DOHH2 (cell line): Measurements from ENCODE around the gene CNKSR2.

ENCODE experiments used
- EZH2phosphoT487 ChIP-seq: fragments of 200-600 bp; sonication (generic); IDR thresholded peaks from 2 replicates; pipeline ENCODE4 v1.6.1; 2017; ENCODE audit warnings: borderline replicate concordance, mild to moderate bottlenecking, antibody characterized with exemption, low read length, moderate library complexity, mixed read lengths
- TF ChIP-seq, protein P1 (sequence below): fragments of 200-600 bp; sonication (generic); IDR thresholded peaks from one replicate; pipeline ENCODE4 v1.5.1; 2014; ENCODE audit warnings: antibody characterized with exemption, mild to moderate bottlenecking, low read depth, low read length; ENCODE audit not compliant: poor library complexity, severe bottlenecking

DNA sequence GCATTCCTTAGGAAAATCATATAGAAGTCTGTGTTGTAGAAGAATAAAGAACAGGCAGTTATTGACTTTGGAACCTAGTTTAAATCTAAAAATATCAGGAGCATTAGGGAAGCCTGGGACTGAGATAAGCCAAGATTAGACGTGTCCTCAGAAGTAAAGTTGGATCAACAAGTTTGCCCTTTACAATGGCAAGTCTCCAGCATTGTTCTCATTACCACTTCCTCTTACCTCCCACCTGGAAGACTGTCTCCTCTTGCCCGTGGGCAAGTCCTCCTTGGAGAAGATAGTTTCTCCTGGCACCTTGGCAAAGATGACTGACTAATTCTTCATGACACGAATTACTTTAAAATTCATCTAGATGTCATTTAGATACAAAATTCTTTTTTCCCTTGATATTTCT is 37.8 kb downstream of the CNKSR2 start:
- TF ChIP-seq, protein P1, sequence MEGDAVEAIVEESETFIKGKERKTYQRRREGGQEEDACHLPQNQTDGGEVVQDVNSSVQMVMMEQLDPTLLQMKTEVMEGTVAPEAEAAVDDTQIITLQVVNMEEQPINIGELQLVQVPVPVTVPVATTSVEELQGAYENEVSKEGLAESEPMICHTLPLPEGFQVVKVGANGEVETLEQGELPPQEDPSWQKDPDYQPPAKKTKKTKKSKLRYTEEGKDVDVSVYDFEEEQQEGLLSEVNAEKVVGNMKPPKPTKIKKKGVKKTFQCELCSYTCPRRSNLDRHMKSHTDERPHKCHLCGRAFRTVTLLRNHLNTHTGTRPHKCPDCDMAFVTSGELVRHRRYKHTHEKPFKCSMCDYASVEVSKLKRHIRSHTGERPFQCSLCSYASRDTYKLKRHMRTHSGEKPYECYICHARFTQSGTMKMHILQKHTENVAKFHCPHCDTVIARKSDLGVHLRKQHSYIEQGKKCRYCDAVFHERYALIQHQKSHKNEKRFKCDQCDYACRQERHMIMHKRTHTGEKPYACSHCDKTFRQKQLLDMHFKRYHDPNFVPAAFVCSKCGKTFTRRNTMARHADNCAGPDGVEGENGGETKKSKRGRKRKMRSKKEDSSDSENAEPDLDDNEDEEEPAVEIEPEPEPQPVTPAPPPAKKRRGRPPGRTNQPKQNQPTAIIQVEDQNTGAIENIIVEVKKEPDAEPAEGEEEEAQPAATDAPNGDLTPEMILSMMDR = no peak
- TF ChIP-seq EZH2phosphoT487 = no peak
